ENCODE measurements around the gene ZNF670.
"Not testable (repeated sequence)": the region's sequence is repeated elsewhere in the genome, so short reads cannot be mapped to it uniquely, and the experiment has no call there.

Gene ZNF670

DNA sequence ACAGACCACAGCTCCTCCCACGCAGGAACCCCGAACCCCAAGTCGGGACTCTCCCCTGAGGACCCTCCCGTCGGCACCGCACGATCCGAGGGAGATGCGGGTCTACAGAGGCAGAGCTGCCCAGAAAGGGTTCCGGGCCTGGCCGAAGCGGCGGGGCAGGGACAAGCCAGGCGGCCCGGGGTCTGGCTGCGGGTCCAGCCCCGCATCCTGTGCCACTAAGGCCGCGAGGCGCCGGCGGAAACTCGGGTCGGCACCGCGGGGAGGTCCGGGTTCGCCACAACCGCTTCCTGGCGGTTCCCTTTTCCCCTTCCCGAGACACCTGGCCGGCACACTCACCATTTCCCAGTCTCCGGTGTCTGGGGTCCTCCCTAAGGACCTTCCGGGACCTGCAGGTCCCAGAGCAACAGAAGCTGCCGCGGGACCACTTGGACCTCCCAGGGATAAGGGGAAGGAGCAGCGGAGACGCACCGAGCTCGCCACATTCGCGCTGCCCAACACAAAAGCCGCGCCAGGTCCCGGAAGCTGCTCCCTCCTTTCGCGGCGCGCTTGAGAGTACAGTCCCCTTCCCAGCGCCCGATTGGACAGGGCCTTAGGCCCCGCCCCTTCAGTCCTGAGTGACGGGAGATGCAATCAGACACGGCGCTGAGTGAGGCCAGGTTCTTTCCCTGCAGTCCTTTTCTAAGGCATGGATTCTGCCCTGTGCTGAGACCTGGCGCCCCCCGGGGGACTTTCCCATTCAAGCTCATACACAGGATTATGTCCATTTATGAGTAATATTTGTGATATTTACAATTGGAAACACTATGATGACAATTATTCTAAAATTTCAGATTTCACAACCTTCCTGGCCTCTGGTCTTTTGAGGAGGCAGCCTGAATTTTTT is at the start of gene ZNF670:
Gene ZNF670, minus strand, starts transcription at position 554 of the 883 bp plus-strand sequence. Its CDS starts 215 bp downstream, at position 339.
- peak; percentile 100 for DNase-seq

DNA sequence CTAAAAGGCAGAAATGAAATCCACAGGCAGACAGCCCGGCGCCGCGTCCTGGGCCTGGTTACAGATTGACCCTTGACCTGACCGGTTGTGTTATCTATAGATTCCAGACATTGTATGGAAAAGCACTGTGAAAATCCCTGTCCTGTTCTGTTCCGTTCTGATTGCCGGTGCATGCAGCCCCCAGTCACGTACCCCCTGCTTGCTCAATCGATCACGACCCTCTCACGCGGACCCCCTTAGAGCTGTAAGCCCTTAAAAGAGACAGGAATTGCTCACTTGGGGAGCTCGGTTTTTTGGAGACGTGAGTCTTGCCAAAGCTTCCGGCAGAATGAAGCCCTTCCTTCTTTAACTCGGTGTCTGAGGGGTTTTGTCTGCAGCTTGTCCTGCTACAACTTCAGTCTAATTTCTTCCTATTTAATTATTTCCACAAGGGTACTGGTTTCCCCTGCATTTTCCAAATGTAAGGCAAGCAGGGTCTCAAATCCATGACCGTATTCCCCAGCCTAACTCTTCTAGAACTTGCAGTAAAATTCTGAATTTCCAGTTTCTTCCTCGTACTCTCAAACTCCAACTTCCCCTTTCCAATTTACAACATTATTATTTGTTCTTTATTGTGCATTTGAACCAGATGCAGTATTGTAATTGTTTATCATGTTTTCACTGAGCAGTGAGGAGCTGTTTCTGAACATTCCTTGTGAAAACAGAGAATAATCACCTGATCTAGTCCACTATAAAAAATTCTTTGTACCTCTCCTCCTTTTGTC is 49.1 kb upstream of the ZNF670 start:
- not testable (repeated sequence) for DNase-seq

DNA sequence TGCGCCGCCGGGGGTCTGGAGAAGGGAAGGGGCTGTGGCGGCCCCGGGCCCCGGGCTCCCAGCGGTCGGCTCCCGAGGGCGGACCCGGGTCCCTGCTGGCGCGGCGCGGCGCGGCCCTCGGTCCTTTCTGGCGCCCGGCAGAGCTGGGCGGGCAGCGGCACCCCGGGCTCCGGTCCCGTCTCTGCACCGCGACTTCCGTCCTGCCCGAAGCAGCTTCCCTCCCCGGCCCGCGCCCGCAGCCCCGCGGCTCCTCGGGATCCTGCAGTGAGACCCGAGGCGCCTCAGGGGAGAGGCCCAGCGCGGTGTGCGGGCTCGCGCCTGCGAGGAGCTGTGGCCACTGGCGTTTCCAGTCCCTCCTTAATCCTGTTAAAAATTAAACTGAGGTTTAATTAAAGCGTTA is 48.0 kb upstream of the ZNF670 start:
- DNase-seq: not testable (repeated sequence)

DNA sequence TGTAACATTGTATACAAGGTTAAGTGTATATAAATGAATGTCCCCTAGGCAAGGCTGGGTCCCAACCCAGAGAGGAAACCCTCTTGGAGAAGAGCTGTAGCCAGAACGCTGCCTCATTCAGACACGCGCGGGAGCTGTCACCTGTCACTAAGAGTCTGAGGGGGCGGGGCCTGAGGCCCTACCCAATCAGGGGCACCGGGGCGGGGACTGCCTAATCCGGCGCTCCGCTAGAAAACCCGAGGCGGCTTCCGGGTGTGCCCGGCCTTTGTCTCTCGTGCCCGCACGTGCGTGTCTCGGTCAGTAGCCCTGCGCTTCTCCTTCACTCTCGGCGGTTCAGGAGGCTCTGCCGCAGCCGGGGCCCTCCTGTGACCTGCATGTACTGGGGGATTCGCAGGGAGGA is 47.6 kb upstream of the ZNF670 start:
- not testable (repeated sequence) for DNase-seq

DNA sequence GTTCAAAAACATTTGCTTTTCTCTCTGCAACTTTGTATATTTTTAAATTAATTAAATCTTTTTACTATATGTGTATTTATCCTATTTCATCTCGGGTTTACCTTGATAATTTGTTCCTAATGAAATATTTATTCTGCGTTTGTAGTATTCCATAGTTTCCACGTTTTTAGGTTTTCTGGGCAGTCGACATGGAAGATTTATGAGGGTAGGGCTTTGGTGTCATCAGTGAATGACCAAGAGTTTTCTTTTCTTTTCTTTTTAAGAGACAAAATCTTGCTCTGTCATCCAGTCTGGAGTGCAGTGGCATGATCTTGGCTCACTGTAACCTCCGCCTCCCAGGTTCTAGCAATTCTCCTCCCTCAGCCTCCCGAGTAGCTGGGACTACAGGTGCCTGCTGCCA is 42.8 kb upstream of the ZNF670 start:
- DNase-seq: no peak

DNA sequence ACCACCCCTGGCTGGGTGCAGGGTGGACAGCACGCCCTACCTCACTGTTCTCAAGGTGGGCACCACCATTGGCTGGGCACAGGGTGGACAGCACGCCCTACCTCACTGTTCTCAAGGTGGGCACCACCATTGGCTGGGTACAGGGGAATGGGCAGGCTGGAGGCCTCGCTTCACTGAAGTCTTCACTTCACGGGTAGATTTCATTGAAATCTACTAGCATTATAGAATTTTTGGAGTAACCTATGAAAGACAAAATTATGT is 41.7 kb upstream of the ZNF670 start:
- DNase-seq: not testable (repeated sequence)

DNA sequence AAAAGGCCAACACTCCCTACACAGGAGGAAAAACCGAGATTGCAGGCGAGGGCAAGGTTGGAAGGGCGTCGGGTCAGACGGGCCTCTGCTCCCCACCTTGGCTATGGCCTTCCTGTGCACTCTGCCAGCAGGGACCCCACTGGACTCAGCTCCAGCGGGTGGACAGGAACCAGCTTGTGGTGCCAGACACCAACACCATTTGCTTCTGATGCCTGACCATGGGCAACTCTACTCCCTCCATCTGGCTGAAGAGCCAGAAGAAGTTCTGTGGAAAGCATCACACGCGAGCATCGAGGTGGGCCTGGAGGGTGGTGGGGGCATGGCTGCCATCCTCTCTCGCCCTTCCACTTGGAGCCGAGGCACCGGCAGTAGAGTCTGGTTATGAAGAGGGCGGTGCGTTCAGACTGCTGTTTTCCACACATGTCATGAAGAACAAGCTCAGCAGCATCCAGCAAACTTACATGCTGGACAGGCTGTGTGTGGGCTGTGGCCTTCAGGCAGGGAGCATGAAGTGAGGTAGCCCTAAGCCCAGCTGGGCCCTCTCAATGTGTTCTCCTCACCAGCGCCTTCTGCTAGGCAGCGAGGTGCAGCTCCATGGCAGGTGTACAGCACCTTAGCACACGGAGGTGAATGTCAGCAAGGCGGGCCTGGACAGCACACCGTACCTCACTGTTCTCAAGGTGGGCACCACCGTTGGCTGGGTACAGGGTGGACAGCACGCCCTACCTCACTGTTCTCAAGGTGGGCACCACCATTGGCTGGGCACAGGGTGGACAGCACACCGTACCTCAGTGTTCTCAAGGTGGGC is 41.2 kb upstream of the ZNF670 start:
- no peak for DNase-seq

DNA sequence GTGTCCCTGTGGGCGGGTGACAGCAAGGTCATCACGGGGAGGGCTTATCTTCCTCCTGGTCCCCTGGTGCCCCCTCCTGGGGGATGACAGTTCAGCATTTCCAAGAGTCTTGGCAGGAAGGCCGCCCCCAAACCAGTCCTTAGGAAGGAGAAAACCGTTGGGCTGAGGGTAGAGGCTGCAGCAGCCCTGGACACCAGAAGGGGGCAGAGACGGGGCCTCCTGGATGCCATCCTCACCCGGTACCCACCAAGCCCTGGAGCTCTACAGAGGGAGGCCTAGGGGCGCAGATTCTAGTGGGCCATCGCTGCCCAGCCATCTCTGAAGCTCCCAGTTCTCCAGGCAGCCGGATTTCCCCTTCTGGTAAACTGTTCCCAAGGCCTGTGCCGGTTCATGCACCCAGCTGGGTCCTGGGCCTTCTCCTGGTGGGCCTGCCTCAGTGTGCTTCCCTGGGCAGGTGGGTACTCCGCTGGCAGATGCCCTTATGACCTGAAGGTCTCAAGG is 40.4 kb upstream of the ZNF670 start:
- DNase-seq: peak in 1 of 2 experiments; percentile 43

DNA sequence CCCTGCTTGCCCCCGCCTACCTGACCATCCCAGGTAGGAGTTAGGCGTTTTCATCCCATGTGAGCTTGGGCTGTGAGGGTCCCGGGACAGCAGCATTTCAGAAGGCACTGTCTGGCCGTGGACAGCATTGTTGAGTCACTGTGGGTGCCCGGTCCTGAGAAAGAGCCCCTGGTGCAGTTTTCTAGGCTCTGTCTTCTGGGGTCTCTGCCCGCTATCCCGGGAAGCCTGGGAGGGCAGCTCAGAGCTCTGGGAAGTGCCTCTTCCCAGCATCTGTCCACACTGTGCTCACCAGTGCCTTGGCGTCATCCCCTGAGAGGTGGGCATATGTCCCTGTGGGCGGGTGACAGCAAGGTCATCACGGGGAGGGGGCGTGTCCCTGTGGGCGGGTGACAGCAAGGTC is 36.9 kb upstream of the ZNF670 start:
- no peak for DNase-seq

DNA sequence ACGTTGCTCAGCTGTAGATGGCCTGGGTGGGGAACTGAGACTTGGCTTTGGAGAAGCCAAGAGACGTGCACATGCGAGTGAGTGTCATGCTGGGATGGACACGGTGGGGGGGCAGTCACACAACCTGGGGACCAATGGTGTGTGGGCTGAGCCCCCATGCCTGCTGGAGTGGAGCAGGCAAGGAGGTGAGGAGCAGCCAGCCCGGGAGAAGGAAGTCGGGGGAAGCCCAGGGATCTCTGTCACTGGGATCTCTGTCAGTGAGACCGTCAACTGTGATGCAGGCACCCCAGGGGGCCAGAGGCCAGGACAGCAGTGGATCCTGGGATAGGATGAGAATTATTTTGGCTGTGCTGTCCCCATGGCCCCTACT is 36.5 kb upstream of the ZNF670 start:
- DNase-seq: no peak

DNA sequence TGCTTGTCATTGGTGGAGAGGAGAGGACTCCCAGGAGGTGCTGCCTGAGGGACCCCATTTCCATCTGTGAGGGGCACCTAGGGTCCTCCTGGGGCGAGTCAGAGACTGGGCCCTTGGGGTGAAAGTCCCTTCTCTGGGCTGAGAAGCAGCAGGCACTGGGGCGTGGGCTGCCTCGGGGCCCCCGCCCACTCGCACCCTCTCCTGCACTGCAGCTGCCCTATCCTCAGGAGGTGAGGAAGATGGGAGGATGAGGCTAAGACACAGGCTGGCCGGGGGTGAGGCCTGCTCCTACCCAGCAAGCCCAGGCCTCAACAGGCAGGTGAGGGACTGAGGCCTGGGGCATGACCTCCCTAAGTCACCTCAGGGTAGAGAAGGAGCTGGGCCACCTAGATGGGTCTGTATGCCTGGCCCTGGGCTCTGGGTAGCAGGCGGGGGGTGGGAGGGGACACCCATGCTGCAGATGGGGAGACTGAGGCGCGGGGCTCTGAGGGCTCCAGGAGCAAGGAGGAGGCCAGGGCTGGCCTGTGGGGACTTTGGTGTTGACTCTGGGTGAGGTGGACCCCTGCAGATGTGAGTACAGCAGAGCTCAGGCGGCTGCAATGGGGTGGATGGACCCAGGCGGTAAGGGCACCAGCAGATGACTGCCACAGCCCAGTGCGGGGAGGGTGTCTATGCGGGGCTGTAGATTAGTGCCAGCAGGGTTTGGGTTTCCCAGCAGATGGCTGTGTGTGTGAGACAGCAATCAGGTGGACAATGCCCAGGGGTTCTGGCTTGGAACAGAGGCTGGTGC is 35.9 kb upstream of the ZNF670 start:
- no peak for DNase-seq

DNA sequence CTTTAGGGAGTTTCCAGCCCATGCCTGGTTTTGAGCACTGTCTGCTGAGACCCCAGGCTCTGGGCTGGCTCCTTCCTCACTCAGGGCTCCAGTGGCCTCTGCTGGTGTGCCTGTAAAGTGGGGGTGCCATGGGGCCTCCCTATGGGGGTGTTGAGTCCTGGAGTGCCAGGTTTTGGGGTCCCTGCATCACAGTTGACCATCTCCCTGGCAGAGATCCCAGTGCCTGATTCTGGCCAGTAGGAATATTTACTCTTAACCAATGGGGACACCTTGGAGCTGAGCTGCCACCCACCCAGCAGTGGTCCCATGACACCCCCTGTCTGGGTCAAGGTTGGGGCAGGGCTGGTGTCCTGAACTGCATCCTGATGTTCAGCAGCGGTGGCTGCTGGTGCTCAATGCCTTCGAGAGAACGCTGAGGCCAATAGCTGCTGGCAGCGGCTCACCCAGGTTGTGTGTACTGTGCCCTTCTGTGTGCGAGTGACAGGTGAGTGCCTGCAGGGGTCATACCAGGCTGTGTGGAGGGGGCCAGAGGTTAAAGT is 35.2 kb upstream of the ZNF670 start:
- no peak for DNase-seq

DNA sequence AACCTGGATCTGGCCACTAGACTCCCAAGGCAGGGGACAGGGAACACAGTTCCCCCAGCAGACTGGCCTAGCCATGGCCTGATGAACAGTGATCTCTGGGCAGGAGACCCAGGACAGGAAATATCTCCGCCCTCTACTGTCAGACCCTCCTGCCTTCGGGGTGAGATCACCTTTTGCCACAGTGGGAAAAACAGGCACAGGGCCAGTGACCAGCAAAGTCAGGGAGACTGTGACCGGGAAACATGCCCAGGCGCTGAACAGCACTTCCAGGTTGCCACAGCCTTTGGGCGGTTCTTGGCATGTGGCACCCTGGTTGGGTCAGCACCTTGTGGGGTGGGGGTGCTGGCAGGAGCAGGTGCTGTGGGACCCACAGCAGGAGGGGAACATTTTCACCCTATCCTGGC is 34.5 kb upstream of the ZNF670 start:
- peak in 1 of 2 experiments; percentile 27 for DNase-seq

DNA sequence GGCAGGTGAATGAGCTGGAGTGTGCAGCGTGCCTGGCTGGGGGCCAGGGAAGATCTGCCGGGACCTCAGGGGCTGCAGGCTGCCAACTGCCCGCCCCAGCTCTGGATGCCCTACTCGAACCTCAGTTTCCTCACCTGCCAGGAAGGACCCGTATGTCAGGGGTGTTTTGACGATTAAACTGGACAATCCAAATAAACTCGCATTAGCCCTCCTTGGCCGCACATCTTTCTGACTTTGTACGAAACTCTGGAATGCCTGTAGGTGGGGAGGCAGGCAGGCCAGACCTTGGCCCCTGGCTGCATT is 33.8 kb upstream of the ZNF670 start:
- DNase-seq: no peak

DNA sequence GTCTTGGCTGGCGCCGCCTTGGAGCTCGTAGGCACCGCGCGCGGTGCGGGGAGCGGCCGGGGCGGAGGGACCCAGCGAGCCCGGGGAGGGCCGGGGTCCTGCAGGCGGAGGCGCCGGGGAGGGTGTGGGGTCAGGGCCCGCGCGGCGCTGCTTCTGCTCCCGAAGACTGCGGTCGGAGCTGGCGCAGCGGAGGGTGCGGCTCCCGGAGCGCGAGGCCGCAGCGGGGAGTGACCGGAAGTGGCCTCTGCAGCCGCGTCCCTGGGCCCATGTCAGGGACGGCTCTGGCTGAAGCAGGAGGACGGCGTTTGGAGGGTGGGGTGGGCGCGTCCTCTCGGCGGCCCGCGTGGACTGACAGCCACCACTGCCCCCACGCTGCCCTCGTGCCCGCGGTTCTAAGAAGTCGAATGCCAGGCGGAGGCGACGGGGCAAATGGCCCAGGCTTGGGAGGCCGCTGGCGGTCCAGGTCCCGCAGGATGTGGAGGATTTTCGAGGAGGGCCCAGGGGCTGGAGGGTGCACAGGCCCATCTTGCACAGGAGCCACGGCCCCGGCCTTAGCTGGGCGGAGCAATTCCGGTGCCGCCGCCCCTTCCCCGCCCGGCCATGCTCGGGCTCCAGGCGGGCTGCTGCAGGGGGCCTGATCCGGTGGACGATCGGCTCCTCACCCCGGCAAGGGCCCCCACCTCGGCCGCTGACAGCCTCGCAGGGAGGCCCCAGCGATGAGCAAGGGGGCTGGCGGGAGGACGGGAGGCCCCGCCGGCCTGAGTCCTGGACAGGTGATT is 33.3 kb upstream of the ZNF670 start:
- DNase-seq: peak; percentile 48 to 59

DNA sequence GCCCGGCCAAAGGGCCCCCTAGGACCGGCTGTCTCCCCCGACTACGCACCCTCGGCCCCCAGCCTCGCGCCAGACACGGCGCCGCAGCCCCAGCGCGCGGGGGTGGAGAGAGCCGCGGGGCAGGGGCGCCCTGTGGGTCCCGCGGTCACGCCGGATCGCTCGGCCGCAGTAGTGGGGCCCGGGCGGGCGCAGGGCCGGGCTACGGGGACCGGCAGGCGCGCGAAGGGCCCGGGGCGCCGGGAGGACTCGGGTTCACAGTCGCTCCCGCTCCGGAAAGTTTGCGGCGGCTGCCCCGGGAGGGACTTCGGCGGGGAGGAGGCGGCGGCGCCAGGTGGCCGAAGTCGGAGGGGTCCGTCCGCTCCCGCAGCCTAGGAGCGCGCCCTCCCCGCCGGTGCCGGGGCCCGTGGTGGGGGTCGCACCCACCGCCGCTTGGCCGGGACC is 32.7 kb upstream of the ZNF670 start:
- no peak for DNase-seq

DNA sequence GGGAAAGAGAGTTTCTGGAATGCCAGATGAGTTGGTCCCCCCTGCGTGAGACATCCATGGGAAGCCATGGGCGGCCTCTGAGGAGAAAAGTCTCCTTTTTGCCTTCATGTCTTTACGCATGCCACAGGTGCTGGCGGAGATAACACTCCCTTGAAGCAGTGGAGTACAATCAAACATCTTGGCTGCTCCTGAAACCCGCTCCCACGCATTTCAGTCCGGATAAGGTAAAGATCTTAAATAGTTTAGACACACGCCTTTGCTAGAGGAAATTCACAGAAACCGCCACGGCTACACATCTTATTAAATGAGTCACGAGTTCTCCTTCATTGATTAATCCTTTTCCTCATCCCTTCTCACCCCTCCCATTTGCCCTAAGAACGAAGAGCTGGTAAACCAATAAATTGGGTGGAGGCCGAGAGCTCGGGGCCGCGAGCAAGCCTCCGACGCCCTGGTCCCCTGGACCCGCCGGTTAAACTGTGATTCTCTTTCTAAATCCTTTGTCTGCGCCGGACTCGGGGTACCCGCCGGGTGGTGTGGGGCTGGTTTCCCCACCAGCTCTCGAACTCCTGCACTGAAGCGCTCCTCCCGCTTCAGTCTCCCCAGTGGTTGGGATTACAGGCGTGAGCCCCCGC is 32.1 kb upstream of the ZNF670 start:
- DNase-seq: no peak

DNA sequence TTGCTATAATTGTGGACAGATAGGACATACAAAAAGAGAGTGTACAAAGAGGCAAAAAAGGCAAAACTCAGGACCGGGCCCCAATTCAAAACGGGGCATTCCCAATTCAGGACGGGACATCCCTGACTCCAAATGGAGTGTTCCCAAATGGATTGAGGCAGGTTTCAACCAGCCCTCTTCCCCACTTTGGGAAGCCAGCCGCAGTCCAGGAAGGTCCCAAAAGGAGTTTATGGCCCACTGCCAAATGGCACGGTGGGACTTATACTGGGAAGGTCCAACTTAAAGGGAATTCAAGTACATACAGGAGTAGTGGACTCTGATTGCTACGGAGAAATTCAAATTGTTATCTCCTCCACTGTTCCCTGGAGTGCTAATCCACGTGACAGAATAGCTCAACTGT is 29.1 kb upstream of the ZNF670 start:
- DNase-seq: no peak

DNA sequence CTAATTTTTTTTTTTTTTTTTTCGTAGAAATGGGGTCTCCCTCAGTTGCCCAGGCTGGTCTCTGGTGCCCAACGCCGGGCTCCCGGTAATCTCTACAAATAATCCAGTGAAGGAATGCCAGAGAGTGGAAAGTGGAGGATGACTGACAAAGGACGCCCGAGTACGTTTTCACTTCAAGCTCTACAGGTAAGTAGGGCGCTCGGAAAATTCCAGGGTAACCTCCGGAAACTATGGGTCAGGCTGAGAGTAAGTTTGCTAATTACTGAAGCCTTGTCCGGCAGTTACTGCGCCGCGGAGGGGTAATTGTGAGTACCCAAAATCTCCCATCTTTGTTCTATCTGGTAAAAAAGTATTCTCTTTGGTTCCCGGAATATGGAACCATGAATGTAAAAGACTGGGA is 27.4 kb upstream of the ZNF670 start:
- DNase-seq: no peak

DNA sequence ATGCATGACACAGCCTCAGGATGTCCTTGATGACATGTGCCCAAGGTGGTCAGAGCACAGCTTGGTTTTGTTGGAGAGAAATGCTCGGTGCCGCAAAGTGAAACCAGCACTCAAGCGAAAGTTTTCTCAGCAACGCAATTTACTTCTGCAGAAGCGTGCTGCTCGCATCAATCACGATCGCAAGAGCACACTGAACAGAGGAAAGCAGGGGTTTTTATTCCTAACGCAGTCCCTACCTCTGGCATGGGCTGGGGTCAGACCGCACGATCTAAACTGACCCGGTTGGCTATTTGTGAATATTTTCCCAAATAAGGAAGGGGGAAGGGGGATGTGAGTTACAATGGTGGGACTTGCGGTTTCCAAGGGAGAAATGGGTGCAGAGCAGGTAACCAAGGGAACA is 26.4 kb upstream of the ZNF670 start:
- DNase-seq: no peak

Measured in SW 1271 (cell line).